ENCODE measurements around the gene C19orf53.

C19orf53 gene

DNA sequence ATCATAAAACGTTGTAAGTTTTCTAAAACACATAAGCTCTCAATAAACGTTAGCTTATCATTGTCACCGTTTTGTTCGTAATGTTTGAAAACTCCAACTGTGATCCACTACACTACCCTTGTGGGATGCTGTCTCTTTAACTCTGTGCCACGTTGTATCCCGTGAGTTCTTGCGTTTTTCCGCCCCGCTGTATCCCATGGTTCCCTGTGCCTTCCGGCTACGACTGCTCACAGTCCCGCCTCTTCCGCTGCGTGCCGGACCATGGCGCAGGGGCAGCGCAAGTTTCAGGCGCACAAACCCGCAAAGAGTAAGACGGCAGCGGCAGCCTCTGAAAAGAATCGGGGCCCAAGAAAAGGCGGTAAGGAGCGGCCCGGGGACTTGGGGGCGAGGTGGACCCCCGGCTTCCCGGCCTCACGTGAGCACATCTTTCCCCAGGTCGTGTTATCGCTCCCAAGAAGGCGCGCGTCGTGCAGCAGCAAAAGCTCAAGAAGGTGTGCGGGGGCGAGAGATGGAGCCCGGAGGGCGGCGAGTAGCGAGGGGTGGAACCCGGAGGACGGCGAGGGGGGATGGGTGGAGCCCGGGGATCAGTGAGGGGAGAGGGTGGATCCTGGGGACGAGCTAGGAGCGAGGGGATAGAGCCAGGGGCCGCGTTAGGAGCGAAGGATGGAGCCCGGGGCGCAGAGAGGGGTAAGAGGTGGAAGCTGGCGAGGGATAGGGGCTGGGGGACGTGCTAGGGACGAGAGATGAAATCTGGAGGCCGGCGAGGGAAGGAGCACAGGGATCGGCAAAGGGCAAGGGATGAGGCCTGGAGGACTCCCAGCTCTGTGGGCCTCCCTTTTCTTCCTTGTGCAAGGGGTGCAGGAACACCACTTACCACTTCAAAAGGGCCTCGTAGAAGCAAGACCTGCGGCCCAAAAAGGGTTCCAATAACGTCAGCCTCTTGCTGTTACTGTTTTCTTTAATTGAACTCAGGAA, at the start of gene C19orf53:
Gene C19orf53, plus strand, starts transcription at position 240 of the 975 bp plus-strand sequence. Its CDS starts 22 bp downstream, at position 262.
- no peaks in the 10 kb centered on the region for H3K27me3 Mint-ChIP-seq
- peaks cover 77% of the 10 kb centered on the region for H3K36me3 Mint-ChIP-seq (ENCODE audit: low read depth)
- intact Hi-C loops (cut with micrococcal nuclease), result no loop called here
- H3K9me3 Mint-ChIP-seq, result no peaks in the 10 kb centered on the region
- H3K27ac Mint-ChIP-seq, result peak within 1 kb of the TSS; percentile 98
- H3K4me1 Mint-ChIP-seq (ENCODE audit: low read depth), result peaks cover 29% of the 10 kb centered on the region
- peak within 1 kb of the TSS; percentile 100 for H3K4me3 Mint-ChIP-seq

GRCh38 chr19:13726323-13726722, 47.9 kb upstream of the C19orf53 start:
- Mint-ChIP-seq H3K27me3 (no peaks in the 10 kb centered on the region), H3K36me3 (ENCODE audit: low read depth) (no peaks in the 10 kb centered on the region), H3K9me3 (no peaks in the 10 kb centered on the region), H3K27ac (no peak overlapping the region), H3K4me3 (no peak overlapping the region), H3K4me1 (ENCODE audit: low read depth) (peaks cover 24% of the 10 kb centered on the region)
- intact Hi-C loops (cut with micrococcal nuclease), result no loop called here

DNA sequence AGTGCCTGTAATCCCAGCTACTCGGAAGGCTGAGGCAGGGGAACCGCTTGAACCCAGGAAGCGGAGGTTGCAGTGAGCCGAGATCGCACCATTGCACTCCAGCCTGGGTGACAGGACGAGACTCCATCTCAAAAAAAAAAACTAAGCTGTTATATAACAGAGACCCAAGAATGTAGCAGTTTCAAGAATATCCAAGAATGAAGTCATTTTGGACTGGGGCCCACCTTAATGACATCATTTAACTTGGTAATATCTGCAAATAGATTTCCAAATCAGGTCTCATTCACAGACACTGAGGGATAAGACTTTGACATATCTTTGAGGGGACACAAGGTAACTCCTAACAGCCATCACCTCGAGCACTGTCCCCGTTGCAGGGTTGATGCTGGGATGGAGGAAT, 46.5 kb upstream of the C19orf53 start:
- H3K4me3 Mint-ChIP-seq, result no peak overlapping the region
- no peaks in the 10 kb centered on the region for H3K9me3 Mint-ChIP-seq

GRCh38 chr19:13729859-13730258, 44.4 kb upstream of the C19orf53 start:
- H3K36me3 Mint-ChIP-seq (ENCODE audit: low read depth), result peaks cover 9% of the 10 kb centered on the region
- H3K27me3 Mint-ChIP-seq, result no peaks in the 10 kb centered on the region
- H3K27ac Mint-ChIP-seq, result peak overlapping the region; percentile 100
- no peaks in the 10 kb centered on the region for H3K9me3 Mint-ChIP-seq
- peaks cover 27% of the 10 kb centered on the region for H3K4me1 Mint-ChIP-seq (ENCODE audit: low read depth)
- peak overlapping the region; percentile 82 for H3K4me3 Mint-ChIP-seq
- intact Hi-C loops (cut with micrococcal nuclease), result loop anchor here (2.0 kb wide), 1 partner anchor 17 kb away; a partner anchor contains a TSS

More for the DNA sequence above, 46.5 kb upstream of the C19orf53 start:
- no peaks in the 10 kb centered on the region for H3K36me3 Mint-ChIP-seq (ENCODE audit: low read depth)
- no peaks in the 10 kb centered on the region for H3K27me3 Mint-ChIP-seq
- H3K4me1 Mint-ChIP-seq (ENCODE audit: low read depth), result peaks cover 27% of the 10 kb centered on the region
- peak overlapping the region; percentile 45 for H3K27ac Mint-ChIP-seq
- intact Hi-C loops (cut with micrococcal nuclease), result no loop called here

GRCh38 chr19:13731147-13731964, 42.9 kb upstream of the C19orf53 start:
- Mint-ChIP-seq H3K4me3 (peak overlapping the region; percentile 82), H3K27me3 (no peaks in the 10 kb centered on the region), H3K36me3 (ENCODE audit: low read depth) (peaks cover 22% of the 10 kb centered on the region), H3K4me1 (ENCODE audit: low read depth) (peaks cover 27% of the 10 kb centered on the region), H3K27ac (peak overlapping the region; percentile 100), H3K9me3 (no peaks in the 10 kb centered on the region)
- intact Hi-C loops (cut with micrococcal nuclease), result loop anchor here (2.0 kb wide), 1 partner anchor 15 kb away; a partner anchor contains a TSS

DNA sequence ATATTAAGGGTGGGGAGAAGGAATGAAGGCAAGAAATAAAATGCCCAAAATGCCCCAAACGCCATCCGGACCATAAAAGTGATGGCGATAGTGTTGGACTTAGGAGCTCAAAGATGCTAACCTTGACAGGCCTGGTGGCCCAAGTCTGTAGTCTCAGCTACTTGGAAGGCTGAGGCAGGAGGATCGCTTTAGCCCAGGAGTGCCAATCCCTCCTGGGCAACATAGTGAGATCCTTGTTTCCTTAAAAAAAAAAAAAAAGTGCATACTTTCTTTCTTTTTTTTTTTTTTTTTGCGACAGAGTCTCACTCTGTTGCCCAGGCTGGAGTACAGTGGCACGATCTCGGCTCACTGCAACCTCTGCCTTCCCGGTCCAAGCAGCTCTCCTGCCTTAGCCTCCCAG, 41.9 kb upstream of the C19orf53 start:
- no peaks in the 10 kb centered on the region for H3K27me3 Mint-ChIP-seq
- H3K4me3 Mint-ChIP-seq, result peak overlapping the region; percentile 82
- H3K27ac Mint-ChIP-seq, result peak overlapping the region; percentile 100
- H3K36me3 Mint-ChIP-seq (ENCODE audit: low read depth), result peaks cover 23% of the 10 kb centered on the region
- intact Hi-C loops (cut with micrococcal nuclease), result no loop called here
- no peaks in the 10 kb centered on the region for H3K9me3 Mint-ChIP-seq
- peaks cover 27% of the 10 kb centered on the region for H3K4me1 Mint-ChIP-seq (ENCODE audit: low read depth)

DNA sequence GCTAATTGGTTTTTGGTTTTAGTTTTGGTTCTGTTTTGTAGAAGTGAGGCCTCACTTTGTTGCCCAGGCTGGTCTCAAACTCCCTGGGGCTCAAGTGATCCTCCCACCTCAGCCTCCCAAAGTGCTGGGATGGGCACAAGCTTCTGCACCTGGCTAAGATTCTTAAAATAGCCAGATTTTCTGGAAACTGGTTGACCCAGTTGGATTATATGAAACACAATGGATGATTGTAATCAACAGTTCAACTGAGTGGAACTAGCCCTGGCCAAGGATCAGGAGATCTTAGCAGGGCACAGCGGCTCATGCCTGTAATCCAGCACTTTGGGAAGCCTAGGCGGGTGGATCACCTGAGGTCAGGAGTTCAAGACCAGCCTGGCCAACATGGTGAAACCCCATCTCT, 39.5 kb upstream of the C19orf53 start:
- Mint-ChIP-seq H3K27ac (no peak overlapping the region), H3K4me3 (no peak overlapping the region), H3K4me1 (ENCODE audit: low read depth) (peaks cover 15% of the 10 kb centered on the region), H3K27me3 (no peaks in the 10 kb centered on the region), H3K9me3 (no peaks in the 10 kb centered on the region), H3K36me3 (ENCODE audit: low read depth) (peaks cover 23% of the 10 kb centered on the region)
- intact Hi-C loops (cut with micrococcal nuclease), result no loop called here

DNA sequence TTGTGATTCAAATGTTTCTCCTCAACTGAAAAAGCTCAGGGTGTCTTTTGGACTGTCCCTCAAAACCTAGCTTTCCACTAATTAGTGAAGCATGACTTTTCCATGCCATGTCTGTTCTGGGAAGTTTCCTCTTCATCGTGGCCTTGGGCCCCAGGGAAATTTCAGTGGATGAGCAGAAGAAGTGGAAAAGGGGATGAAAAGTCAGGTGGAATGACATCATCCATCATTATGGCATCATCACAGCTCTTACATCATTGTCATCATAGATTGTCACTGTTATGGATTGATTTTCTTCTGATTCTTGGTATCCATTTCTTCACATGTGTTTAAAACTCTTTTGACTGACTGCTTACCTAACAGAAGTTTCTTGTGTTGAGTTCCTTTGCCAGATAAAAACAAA, 36.2 kb upstream of the C19orf53 start:
- Mint-ChIP-seq H3K27ac (no peak overlapping the region), H3K36me3 (ENCODE audit: low read depth) (peaks cover 23% of the 10 kb centered on the region), H3K4me1 (ENCODE audit: low read depth) (peaks cover 18% of the 10 kb centered on the region), H3K4me3 (no peak overlapping the region), H3K9me3 (no peaks in the 10 kb centered on the region), H3K27me3 (no peaks in the 10 kb centered on the region)
- intact Hi-C loops (cut with micrococcal nuclease), result no loop called here

DNA sequence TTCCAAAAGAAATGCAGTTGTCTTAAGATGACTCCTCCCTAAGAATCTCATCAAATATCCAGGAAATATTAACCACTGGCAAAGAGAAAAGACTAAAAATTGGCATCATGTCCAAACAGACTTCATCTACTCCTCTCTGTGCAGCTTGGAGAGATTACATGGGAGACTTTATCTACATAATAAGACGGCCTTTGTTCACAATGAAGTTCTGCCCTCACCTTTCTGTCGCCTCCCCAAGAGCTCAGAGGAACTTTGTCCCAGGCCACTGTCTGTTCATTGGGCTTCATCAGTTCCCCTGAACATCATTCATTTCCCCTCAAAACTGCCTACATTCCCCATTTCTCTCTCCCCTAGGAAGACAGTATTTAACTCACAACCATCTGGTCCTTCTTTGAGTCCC, 32.4 kb upstream of the C19orf53 start:
- Mint-ChIP-seq H3K36me3 (ENCODE audit: low read depth) (no peaks in the 10 kb centered on the region), H3K4me1 (ENCODE audit: low read depth) (peaks cover 33% of the 10 kb centered on the region), H3K9me3 (no peaks in the 10 kb centered on the region), H3K4me3 (no peak overlapping the region), H3K27ac (peak overlapping the region; percentile 76), H3K27me3 (no peaks in the 10 kb centered on the region)
- intact Hi-C loops (cut with micrococcal nuclease), result no loop called here

DNA sequence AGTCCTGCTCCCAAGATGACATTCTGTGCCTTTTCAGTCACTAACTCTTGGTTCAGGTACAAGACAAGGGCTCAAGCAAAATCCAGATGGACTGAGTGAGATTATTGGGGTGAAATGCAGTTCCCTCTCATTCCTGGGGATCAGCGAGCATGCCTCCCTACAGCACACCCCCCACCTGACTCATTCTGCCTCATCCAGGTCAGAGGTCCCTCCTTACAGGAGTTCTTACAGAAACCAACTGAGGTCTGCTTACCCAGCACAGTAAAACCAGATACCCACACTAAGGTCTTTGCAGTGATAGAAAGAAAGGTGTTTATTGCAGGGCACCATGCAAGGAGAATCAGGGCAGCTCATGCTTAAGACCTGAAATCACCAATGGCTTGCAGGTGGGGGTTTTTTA, 31.5 kb upstream of the C19orf53 start:
- intact Hi-C loops (cut with micrococcal nuclease), result no loop called here
- peak overlapping the region; percentile 76 for H3K27ac Mint-ChIP-seq
- H3K36me3 Mint-ChIP-seq (ENCODE audit: low read depth), result peaks cover 2% of the 10 kb centered on the region
- H3K27me3 Mint-ChIP-seq, result no peaks in the 10 kb centered on the region
- H3K4me3 Mint-ChIP-seq, result no peak overlapping the region
- H3K4me1 Mint-ChIP-seq (ENCODE audit: low read depth), result peaks cover 39% of the 10 kb centered on the region
- no peaks in the 10 kb centered on the region for H3K9me3 Mint-ChIP-seq

DNA sequence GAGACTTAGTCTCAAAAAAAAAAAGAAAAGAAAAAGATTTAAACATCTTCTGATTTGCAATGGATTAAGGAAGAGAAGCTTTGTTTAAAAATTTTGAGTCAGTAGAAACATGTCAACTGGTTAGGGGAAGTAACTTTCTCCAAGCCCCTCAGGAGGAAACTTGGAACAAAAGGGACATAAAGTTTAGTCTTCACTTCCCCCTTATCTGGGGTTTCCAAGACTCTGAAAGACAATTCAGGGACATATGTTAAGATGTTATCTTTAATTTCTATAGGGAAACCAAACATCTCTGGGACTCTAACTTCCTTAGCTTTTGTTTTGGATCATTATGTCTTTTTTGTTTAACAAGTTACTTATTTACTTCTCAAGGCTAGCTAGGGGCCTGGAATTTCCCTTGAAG, 30.1 kb upstream of the C19orf53 start:
- peak overlapping the region; percentile 76 for H3K27ac Mint-ChIP-seq
- H3K27me3 Mint-ChIP-seq, result no peaks in the 10 kb centered on the region
- no peak overlapping the region for H3K4me3 Mint-ChIP-seq
- no peaks in the 10 kb centered on the region for H3K9me3 Mint-ChIP-seq
- peaks cover 49% of the 10 kb centered on the region for H3K4me1 Mint-ChIP-seq (ENCODE audit: low read depth)
- intact Hi-C loops (cut with micrococcal nuclease), result no loop called here
- H3K36me3 Mint-ChIP-seq (ENCODE audit: low read depth), result peaks cover 6% of the 10 kb centered on the region

DNA sequence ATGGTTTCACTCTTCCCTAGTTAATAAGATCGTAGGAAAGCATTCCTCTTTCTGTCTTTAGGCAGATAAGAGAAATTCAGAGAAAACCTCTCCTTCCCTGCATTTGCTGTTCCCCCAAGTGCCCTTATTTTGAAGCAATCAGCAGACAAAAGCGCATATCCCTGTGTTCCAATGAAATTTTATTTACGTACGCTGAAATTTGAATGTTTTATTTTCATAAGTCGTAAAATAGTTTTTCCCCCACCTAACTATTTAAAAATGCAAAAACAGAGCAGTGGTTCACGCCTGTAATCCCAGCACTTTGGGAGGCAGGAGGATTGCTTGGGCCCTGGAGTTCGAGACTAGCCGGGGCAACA, 27.2 kb upstream of the C19orf53 start:
- Mint-ChIP-seq H3K36me3 (ENCODE audit: low read depth) (peaks cover 30% of the 10 kb centered on the region), H3K4me3 (peak overlapping the region; percentile 86), H3K27ac (peak overlapping the region; percentile 88), H3K4me1 (ENCODE audit: low read depth) (peaks cover 55% of the 10 kb centered on the region), H3K27me3 (no peaks in the 10 kb centered on the region), H3K9me3 (no peaks in the 10 kb centered on the region)
- intact Hi-C loops (cut with micrococcal nuclease), result loop anchor here (2.0 kb wide), 1 partner anchor 16 kb away; no protein-coding TSS in a partner anchor

GRCh38 chr19:13748169-13748828, 26.0 kb upstream of the C19orf53 start:
- H3K4me3 Mint-ChIP-seq, result peak overlapping the region; percentile 86

More at GRCh38 chr19:13748169-13748828, 26.0 kb upstream of the C19orf53 start:
- Mint-ChIP-seq H3K4me1 (ENCODE audit: low read depth) (peaks cover 53% of the 10 kb centered on the region), H3K36me3 (ENCODE audit: low read depth) (peaks cover 42% of the 10 kb centered on the region), H3K9me3 (no peaks in the 10 kb centered on the region), H3K27ac (peak overlapping the region; percentile 88), H3K27me3 (no peaks in the 10 kb centered on the region)
- intact Hi-C loops (cut with micrococcal nuclease), result no loop called here
